Spinal cord (tissue), 10 donors: ENCODE measurements around the gene PTPN14. TPM values are rescaled to one million over a fixed set of nuclear protein-coding genes. Genes with fewer than 3 reads are reported as not detected.
A peak's percentile ranks its signal among the peaks of the same experiment; 100 is the strongest.

Experiments used
- DNase-seq, 6 donors: peaks; one replicate each; pipeline versions ENCODE4 v3.0.0 to v3.0.0-alpha.2; 2013 to 2015; ENCODE audit warnings: low spot score in 6 of 6, low read depth in 4 of 6
- H3K27ac ChIP-seq: one replicate; pipeline ENCODE4 v1.5.1; 2013; ENCODE audit warnings: low read depth, low read length, control low read depth
- H3K27me3 ChIP-seq: one replicate; pipeline ENCODE4 v1.6.1; 2013; ENCODE audit warnings: low read length; ENCODE audit not compliant: control insufficient read depth, insufficient read depth
- H3K36me3 ChIP-seq: one replicate; pipeline ENCODE4 v1.6.1; 2013; ENCODE audit warnings: low read length; ENCODE audit not compliant: control insufficient read depth, insufficient read depth
- H3K4me1 ChIP-seq: one replicate; pipeline ENCODE4 v1.6.1; 2013; ENCODE audit warnings: low read length; ENCODE audit not compliant: control insufficient read depth, insufficient read depth
- H3K4me3 ChIP-seq: one replicate; pipeline ENCODE4 v1.5.1; 2013; ENCODE audit warnings: low read depth, low read length, control low read depth
- H3K9me3 ChIP-seq: one replicate; pipeline ENCODE4 v1.6.1; 2013; ENCODE audit warnings: low read length; ENCODE audit not compliant: control insufficient read depth, insufficient read depth
- WGBS: methylation state at CpG from one replicate; pipeline ENCODE4 v1.1.5; 2013; ENCODE audit warnings: missing lambda C conversion rate; ENCODE audit not compliant: insufficient coverage; 5-methylcytosine and 5-hydroxymethylcytosine counted together
- polyA plus RNA-seq, 2 donors: library from polyadenylated mRNA; unstranded; fragments of 120-200 nt; gene quantifications; one replicate each; pipeline ENCODE4 v1.2.1, GENCODE V29; 2013; ENCODE audit not compliant: insufficient read length in 2 of 2
- total RNA-seq, 2 donors: library from RNA; depleted of rRNA in 1 of 2; stranded (reverse); fragments of 120-200 nt in 1 of 2; fragments of >200 nt in 1 of 2; gene quantifications; one replicate each; pipeline versions ENCODE4 v1.2.3 to v1.2.4, GENCODE V29; 2013 to 2014
- donor health status: healthy.

The PTPN14 gene
- total and polyA plus RNA-seq, 4 donors: 9.0 to 18.3 (median 13.3) TPM

GRCh38 chr1:214360116-214360515 lies 191.3 kb downstream of the PTPN14 start:
- DNase-seq: no peak
- no peak overlapping the region for H3K27ac ChIP-seq
- 96% methylated on average over 5 of the region's 5 CpGs for WGBS
- no peaks in the 10 kb centered on the region for H3K27me3 ChIP-seq
- H3K4me3 ChIP-seq: no peak overlapping the region
- H3K36me3 ChIP-seq: peaks cover 5% of the 10 kb centered on the region
- no peaks in the 10 kb centered on the region for H3K9me3 ChIP-seq
- H3K4me1 ChIP-seq: peaks cover 7% of the 10 kb centered on the region

- Histone ChIP-seq H3K9me3 (no peaks in the 10 kb centered on the region), H3K27ac (no peak overlapping the region), H3K36me3 (peaks cover 3% of the 10 kb centered on the region), H3K27me3 (no peaks in the 10 kb centered on the region), H3K4me1 (no peaks in the 10 kb centered on the region), H3K4me3 (no peak overlapping the region)
- no CpG with 5 or more reads among the region's 4 CpGs for WGBS
- DNase-seq: peak in 1 of 6 donors; percentile 84
These were observed 196.8 kb downstream of the PTPN14 start for GRCh38 chr1:214354440-214355148.

- WGBS: 88% methylated on average over 1 of the region's 4 CpGs
- Histone ChIP-seq H3K27me3 (no peaks in the 10 kb centered on the region), H3K27ac (no peak overlapping the region), H3K4me1 (no peaks in the 10 kb centered on the region), H3K9me3 (no peaks in the 10 kb centered on the region), H3K36me3 (peaks cover 2% of the 10 kb centered on the region), H3K4me3 (no peak overlapping the region)
- DNase-seq: no peak
These were observed 198.6 kb downstream of the PTPN14 start for GRCh38 chr1:214352838-214353237.

- no peaks in the 10 kb centered on the region for H3K4me1 ChIP-seq
- H3K36me3 ChIP-seq: no peaks in the 10 kb centered on the region
- WGBS: no CpG with 5 or more reads among the region's 2 CpGs
- no peak overlapping the region for H3K4me3 ChIP-seq
- H3K9me3 ChIP-seq: no peaks in the 10 kb centered on the region
- DNase-seq: no peak
- no peak overlapping the region for H3K27ac ChIP-seq
- H3K27me3 ChIP-seq: no peaks in the 10 kb centered on the region
These were observed 199.7 kb downstream of the PTPN14 start for GRCh38 chr1:214351551-214352277.

GRCh38 chr1:214349781-214350180 lies 201.6 kb downstream of the PTPN14 start:
- Histone ChIP-seq H3K36me3 (no peaks in the 10 kb centered on the region), H3K4me1 (no peaks in the 10 kb centered on the region), H3K27me3 (no peaks in the 10 kb centered on the region), H3K9me3 (no peaks in the 10 kb centered on the region), H3K27ac (no peak overlapping the region), H3K4me3 (no peak overlapping the region)
- DNase-seq: no peak
- WGBS: no CpG with 5 or more reads among the region's 2 CpGs

- H3K27me3 ChIP-seq: no peaks in the 10 kb centered on the region
- 94% methylated on average over 3 of the region's 5 CpGs for WGBS
- DNase-seq: no peak
- no peaks in the 10 kb centered on the region for H3K36me3 ChIP-seq
- no peaks in the 10 kb centered on the region for H3K9me3 ChIP-seq
- H3K4me1 ChIP-seq: no peaks in the 10 kb centered on the region
- H3K4me3 ChIP-seq: no peak overlapping the region
- H3K27ac ChIP-seq: no peak overlapping the region
These were observed 202.4 kb downstream of the PTPN14 start for GRCh38 chr1:214349008-214349407.

- no peak for DNase-seq
- H3K27ac ChIP-seq: no peak overlapping the region
These were observed 206.5 kb downstream of the PTPN14 start for GRCh38 chr1:214344897-214345296.

GRCh38 chr1:214342525-214342924 lies 208.9 kb downstream of the PTPN14 start:
- no peak overlapping the region for H3K4me3 ChIP-seq
- H3K4me1 ChIP-seq: no peaks in the 10 kb centered on the region
- no peaks in the 10 kb centered on the region for H3K9me3 ChIP-seq
- no peaks in the 10 kb centered on the region for H3K27me3 ChIP-seq
- no peaks in the 10 kb centered on the region for H3K36me3 ChIP-seq
- no peak for DNase-seq
- H3K27ac ChIP-seq: no peak overlapping the region

More at GRCh38 chr1:214344897-214345296, 206.5 kb downstream of the PTPN14 start:
- H3K4me3 ChIP-seq: no peak overlapping the region
- no peaks in the 10 kb centered on the region for H3K27me3 ChIP-seq
- H3K36me3 ChIP-seq: no peaks in the 10 kb centered on the region
- H3K4me1 ChIP-seq: no peaks in the 10 kb centered on the region
- no peaks in the 10 kb centered on the region for H3K9me3 ChIP-seq

- no peak for DNase-seq
- Histone ChIP-seq H3K4me3 (no peak overlapping the region), H3K4me1 (no peaks in the 10 kb centered on the region), H3K36me3 (no peaks in the 10 kb centered on the region), H3K27ac (no peak overlapping the region), H3K27me3 (no peaks in the 10 kb centered on the region), H3K9me3 (no peaks in the 10 kb centered on the region)
- no CpG with 5 or more reads among the region's 3 CpGs for WGBS
These were observed 209.5 kb downstream of the PTPN14 start for GRCh38 chr1:214341932-214342331.

GRCh38 chr1:214341459-214341858 lies 209.9 kb downstream of the PTPN14 start:
- Histone ChIP-seq H3K4me3 (no peak overlapping the region), H3K27ac (no peak overlapping the region), H3K36me3 (no peaks in the 10 kb centered on the region), H3K9me3 (no peaks in the 10 kb centered on the region), H3K27me3 (no peaks in the 10 kb centered on the region), H3K4me1 (no peaks in the 10 kb centered on the region)
- WGBS: 59% methylated on average over 3 of the region's 3 CpGs
- DNase-seq: no peak
